ENCODE measurements around the gene NELFA. TPM values are rescaled to one million over a fixed set of nuclear protein-coding genes. Genes with fewer than 3 reads are reported as not detected.

Gene NELFA
- 10 to 100 TPM; 34.2 to 36.0 TPM for total RNA-seq

DNA sequence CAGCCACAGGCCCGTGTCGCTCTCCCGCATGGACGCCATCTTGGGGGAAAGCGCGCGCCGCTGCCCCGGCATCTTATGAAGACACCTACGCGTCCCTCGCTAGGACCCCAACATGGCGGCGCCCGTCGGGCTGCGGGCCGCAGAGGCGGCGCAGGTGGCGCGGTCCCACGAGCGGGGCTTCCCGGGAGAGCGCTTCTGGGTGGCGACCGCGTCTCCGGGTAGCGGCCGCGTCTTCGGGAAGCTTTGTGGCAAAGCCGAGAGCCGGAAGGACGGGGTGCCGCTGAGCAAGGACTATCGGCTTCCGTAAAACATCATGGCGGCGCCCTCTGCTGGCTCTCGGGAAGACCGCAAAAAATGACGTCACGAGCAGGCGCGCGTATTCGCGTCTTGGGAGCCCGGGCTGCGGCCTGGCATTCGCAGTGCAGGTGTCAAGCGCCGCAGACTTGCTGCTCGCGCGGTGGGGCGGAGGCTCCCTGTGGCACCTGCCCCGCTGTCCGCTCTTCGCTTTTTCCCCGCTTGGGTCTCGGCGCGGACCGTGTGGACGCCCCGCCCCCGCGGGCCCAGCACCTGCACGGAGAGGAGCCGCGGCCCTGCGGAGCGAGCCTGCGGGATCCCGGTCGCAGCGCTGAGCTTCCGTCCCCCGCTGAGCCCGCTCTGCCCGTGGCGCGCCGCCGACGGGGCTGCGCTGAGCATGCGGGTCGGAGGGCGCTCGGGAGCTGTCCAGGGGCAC lies at the start of gene NELFA:
NELFA (minus strand) TSS at position 54 of the 730 bp plus-strand sequence; CDS start at position 39, 15 bp downstream.
- DNase-seq = peak; percentile 94
- H3K36me3 Mint-ChIP-seq (ENCODE audit: low read depth) = peaks cover 19% of the 10 kb centered on the region
- H3K4me1 Mint-ChIP-seq = peaks cover 34% of the 10 kb centered on the region
- H3K27me3 Mint-ChIP-seq = peaks cover 6% of the 10 kb centered on the region
- POLR2A ChIA-PET = interaction anchor here (0.7 to 2.1 kb wide), 20 partner anchors 9 to 459 kb away, joined by 3 to 12 read pairs (median 4); partner anchors contain the start of genes HAUS3, MXD4, NSD2 and POLN
- CTCF ChIA-PET = interaction anchor here (0.8 to 1.6 kb wide), 4 partner anchors 9 to 261 kb away, joined by 3 to 5 read pairs (median 3); no protein-coding TSS in a partner anchor
- no peaks in the 10 kb centered on the region for H3K9me3 Mint-ChIP-seq
- H3K4me3 Mint-ChIP-seq = peak within 1 kb of the TSS; percentile 89
- peak within 1 kb of the TSS; percentile 80 for H3K27ac Mint-ChIP-seq

DNA sequence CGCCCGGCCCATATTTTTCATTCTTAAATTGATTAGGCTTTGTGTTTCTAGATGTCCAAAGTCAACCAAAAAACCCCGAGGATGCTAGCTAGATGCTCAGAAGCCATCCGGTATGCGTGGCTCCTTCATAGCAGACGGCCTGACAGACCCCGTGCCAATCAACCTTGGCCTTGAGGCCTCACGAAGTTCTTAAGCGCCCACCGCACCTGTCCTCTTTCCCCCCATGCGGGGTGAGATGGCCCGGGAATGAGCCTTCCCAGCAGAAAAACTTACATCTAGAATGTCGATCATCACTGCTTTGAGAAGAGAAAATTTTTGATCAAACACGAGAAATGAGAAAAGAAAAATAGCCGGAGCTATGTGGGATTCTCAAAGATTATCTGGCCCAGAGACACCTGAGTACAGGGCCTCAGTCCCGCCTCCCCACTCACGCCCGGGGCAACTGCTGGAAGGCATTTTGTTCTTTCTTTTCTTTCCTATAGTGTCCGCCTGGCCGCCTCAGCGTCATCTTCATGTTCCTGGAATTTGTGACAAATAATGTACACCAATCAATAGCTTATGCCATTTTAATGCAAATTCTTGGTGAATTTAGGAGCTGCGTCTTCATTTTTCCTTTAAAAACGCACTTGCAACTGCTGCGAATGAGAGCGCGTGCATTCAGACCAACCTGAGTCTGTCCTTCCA lies 48.8 kb upstream of the NELFA start:
- no peak for DNase-seq
- H3K27ac Mint-ChIP-seq = no peak overlapping the region
- H3K4me3 Mint-ChIP-seq = peak overlapping the region; percentile 33
- no peaks in the 10 kb centered on the region for H3K9me3 Mint-ChIP-seq
- no peaks in the 10 kb centered on the region for H3K36me3 Mint-ChIP-seq (ENCODE audit: low read depth)
- ChIA-PET CTCF (no interaction called here), POLR2A (interaction anchor here (0.8 kb wide), 1 partner anchor 48 kb away, joined by 4 read pairs; no protein-coding TSS in a partner anchor)
- H3K4me1 Mint-ChIP-seq = peaks cover 5% of the 10 kb centered on the region
- H3K27me3 Mint-ChIP-seq = peaks cover 34% of the 10 kb centered on the region

DNA sequence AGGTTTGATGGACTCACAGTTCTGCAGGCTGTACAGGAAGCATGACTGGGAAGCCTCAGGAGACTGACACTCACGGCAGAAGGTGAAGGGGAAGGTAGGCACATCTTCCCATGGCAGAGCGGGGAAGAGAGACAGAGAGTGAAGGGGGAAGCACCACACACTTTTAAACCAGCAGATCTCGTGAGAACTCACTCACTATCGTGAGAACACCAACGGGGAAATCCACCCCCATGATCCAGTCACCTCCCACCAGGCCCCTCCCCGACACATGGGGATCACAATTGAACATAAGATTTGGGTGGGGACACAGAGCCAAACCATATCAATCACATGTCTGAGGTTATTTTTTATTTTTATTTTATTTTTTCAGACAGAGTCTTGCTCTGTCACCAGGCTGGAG lies 45.4 kb upstream of the NELFA start:
- no peak overlapping the region for H3K4me3 Mint-ChIP-seq
- no peaks in the 10 kb centered on the region for H3K36me3 Mint-ChIP-seq (ENCODE audit: low read depth)
- ChIA-PET POLR2A (no interaction called here), CTCF (no interaction called here)
- H3K27me3 Mint-ChIP-seq = peaks cover 46% of the 10 kb centered on the region
- H3K9me3 Mint-ChIP-seq = no peaks in the 10 kb centered on the region
- no peak overlapping the region for H3K27ac Mint-ChIP-seq
- no peak for DNase-seq
- H3K4me1 Mint-ChIP-seq = peaks cover 5% of the 10 kb centered on the region

DNA sequence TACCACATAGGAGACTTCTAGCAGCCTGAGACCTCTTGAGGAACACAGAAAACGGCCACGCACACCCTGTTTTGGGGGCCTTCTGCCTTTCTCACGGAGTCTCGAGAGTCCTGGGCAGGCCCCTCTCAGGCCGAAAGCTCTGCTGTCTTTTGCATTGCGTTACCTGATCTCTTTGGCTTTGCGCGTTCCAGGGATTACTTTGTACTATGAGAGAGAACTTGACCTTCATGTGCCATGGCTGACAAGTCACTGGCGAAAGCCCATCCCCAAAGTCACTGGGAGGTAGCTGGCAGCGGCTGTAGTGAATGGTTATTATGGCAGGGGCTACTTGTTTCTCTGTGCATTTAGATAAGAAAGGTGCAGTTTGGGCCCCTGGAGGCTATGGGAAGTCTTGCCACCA lies 42.3 kb upstream of the NELFA start:
- Mint-ChIP-seq H3K4me3 (no peak overlapping the region), H3K27me3 (peaks cover 31% of the 10 kb centered on the region), H3K36me3 (ENCODE audit: low read depth) (no peaks in the 10 kb centered on the region), H3K9me3 (no peaks in the 10 kb centered on the region), H3K4me1 (no peaks in the 10 kb centered on the region), H3K27ac (no peak overlapping the region)
- DNase-seq = no peak
- ChIA-PET POLR2A (no interaction called here), CTCF (no interaction called here)

DNA sequence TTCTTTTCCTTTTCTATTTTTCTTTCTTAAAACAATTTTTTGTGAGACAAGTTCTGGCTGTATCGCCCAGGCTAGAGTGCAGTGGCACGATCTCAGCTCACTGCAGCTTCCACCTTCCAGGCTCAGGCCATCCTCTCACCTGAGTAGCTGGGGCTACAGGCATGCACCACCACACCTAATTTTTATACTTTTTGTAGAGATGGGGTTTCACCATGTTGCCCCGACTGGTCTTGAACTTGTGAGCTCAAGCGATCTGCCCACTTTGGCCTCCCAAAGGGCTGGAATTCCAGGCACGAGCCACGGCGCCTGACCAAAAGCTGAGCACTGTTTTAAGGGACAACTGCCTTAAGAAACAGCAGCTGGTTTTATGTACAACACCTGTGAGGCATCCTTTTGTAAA lies 41.0 kb upstream of the NELFA start:
- ChIA-PET CTCF (no interaction called here), POLR2A (no interaction called here)
- no peaks in the 10 kb centered on the region for H3K4me1 Mint-ChIP-seq
- no peaks in the 10 kb centered on the region for H3K36me3 Mint-ChIP-seq (ENCODE audit: low read depth)
- no peak overlapping the region for H3K4me3 Mint-ChIP-seq
- no peak for DNase-seq
- H3K27ac Mint-ChIP-seq = no peak overlapping the region
- peaks cover 26% of the 10 kb centered on the region for H3K27me3 Mint-ChIP-seq
- H3K9me3 Mint-ChIP-seq = no peaks in the 10 kb centered on the region

GRCh38 chr4:2049381-2049780 lies 40.6 kb upstream of the NELFA start:
- Mint-ChIP-seq H3K9me3 (no peaks in the 10 kb centered on the region), H3K27me3 (peaks cover 26% of the 10 kb centered on the region), H3K4me3 (no peak overlapping the region), H3K36me3 (ENCODE audit: low read depth) (no peaks in the 10 kb centered on the region), H3K4me1 (no peaks in the 10 kb centered on the region), H3K27ac (no peak overlapping the region)
- POLR2A ChIA-PET = no interaction called here
- CTCF ChIA-PET = no interaction called here
- DNase-seq = no peak

- H3K27me3 Mint-ChIP-seq = peaks cover 23% of the 10 kb centered on the region
- H3K27ac Mint-ChIP-seq = no peak overlapping the region
- no peaks in the 10 kb centered on the region for H3K9me3 Mint-ChIP-seq
- CTCF ChIA-PET = no interaction called here
- POLR2A ChIA-PET = no interaction called here
- H3K36me3 Mint-ChIP-seq (ENCODE audit: low read depth) = no peaks in the 10 kb centered on the region
- no peak overlapping the region for H3K4me3 Mint-ChIP-seq
- H3K4me1 Mint-ChIP-seq = no peaks in the 10 kb centered on the region
- DNase-seq = no peak
Measured at GRCh38 chr4:2048831-2049230, 40.1 kb upstream of the NELFA start.

DNA sequence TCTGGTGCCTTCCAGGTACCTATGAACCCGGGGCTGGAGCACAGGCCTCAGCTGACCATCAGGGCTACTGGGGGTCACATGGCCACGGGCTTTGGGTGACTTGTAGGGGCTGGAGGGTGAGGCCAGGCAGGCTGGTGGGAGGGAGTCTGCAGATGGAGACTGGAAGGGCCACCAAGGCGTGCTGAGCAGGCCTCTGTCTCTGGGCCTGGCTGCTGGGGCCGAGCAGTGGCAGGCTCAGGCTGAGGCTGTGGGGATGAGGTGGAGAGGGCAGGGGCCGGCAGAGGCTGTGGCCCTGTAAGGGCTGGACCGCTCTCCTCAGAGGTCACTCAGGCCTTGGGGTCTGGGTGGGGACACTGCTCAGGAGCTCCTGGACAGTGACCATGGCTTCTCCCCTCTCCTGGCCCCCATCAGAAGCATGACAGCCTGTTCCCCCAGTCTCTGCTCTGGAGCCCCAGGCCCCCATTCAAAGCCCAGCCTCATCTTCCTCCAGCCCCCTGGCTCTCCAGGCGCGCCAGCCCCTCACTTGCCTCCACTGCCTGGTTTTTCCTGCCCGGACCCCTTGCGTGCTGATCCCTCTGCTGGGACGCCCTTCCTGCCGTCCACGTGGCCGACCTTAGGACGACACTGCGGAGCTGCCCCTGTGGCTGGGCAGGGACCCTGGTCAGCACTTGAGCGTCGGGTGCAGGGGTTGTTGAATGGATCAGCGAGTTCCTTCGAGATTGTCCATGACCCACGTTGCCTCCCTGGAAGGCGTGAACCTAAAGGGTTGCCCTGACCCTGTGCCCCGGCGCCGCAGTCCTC lies 39.2 kb upstream of the NELFA start:
- Mint-ChIP-seq H3K9me3 (no peaks in the 10 kb centered on the region), H3K27ac (no peak overlapping the region), H3K36me3 (ENCODE audit: low read depth) (no peaks in the 10 kb centered on the region), H3K4me1 (no peaks in the 10 kb centered on the region), H3K27me3 (peaks cover 22% of the 10 kb centered on the region), H3K4me3 (no peak overlapping the region)
- DNase-seq = peak; percentile 15
- POLR2A ChIA-PET = no interaction called here
- CTCF ChIA-PET = no interaction called here

DNA sequence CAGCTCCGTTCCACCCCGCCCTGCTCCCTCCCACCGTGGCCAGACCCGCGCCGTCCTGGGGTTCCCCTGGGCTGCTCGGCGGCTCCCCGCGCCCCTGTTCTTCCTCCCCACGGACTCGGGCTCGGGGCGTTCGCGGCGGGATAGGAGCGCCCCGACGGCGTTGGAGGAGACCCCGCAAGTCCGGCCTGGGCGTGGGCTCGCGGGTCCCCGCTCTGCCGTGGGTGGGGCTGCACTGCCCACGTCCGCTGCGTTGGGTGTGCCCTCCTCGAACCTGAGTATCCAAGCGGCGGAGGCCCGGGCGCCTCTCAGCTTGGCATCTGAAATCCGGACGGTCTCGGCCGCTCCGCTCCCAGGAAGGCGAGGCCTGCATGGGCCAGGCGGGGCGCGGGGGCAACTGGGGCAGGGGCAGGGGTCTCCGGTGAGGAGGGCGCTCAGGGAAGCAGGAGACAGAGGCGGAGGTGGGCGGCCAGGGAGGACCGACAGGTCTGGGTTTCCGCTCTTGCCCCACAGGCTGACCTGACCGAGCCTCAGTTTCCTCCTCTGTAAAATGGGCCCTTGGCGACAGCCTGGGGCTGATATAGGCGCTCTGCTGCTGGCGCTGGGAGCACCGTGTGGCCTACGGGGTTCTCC lies 38.4 kb upstream of the NELFA start:
- peak; percentile 5 for DNase-seq
- Mint-ChIP-seq H3K36me3 (ENCODE audit: low read depth) (no peaks in the 10 kb centered on the region), H3K27ac (no peak overlapping the region), H3K9me3 (no peaks in the 10 kb centered on the region), H3K27me3 (peaks cover 18% of the 10 kb centered on the region), H3K4me1 (no peaks in the 10 kb centered on the region), H3K4me3 (no peak overlapping the region)
- ChIA-PET CTCF (no interaction called here), POLR2A (no interaction called here)

GRCh38 chr4:2046031-2046961 lies 37.5 kb upstream of the NELFA start:
- Mint-ChIP-seq H3K27ac (no peak overlapping the region), H3K9me3 (no peaks in the 10 kb centered on the region), H3K27me3 (peaks cover 15% of the 10 kb centered on the region), H3K36me3 (ENCODE audit: low read depth) (no peaks in the 10 kb centered on the region), H3K4me1 (peaks cover 3% of the 10 kb centered on the region), H3K4me3 (no peak overlapping the region)
- POLR2A ChIA-PET = no interaction called here
- DNase-seq = peak; percentile 16
- CTCF ChIA-PET = no interaction called here

- ChIA-PET CTCF (no interaction called here), POLR2A (interaction anchor here (1.0 kb wide), 1 partner anchor 10 kb away, joined by 3 read pairs; no protein-coding TSS in a partner anchor)
- Mint-ChIP-seq H3K27ac (no peak overlapping the region), H3K36me3 (ENCODE audit: low read depth) (no peaks in the 10 kb centered on the region), H3K4me3 (no peak overlapping the region), H3K4me1 (peaks cover 3% of the 10 kb centered on the region), H3K27me3 (peaks cover 11% of the 10 kb centered on the region), H3K9me3 (no peaks in the 10 kb centered on the region)
- DNase-seq = peak; percentile 14
Measured at GRCh38 chr4:2045518-2045951, 36.8 kb upstream of the NELFA start.

All from activated CD4-positive, alpha-beta memory T cell treated with anti-CD3 and anti-CD28 coated beads, Interleukin-2, amount 10 ng/mL, durations not matched to agents 7 days and 5 days (primary cell).